Esophagus squamous epithelium (tissue), 5 donors: ENCODE measurements around the gene SLC30A7. TPM values are rescaled to one million over a fixed set of nuclear protein-coding genes. Genes with fewer than 3 reads are reported as not detected.

Experiments
- DNase-seq: peaks from one replicate; lab custom pipeline; 2025; lab: John Stamatoyannopoulos, UW
- H3K27ac ChIP-seq, 4 donors: fragments of 200-600 bp; sonication (generic); one replicate each; pipeline ENCODE4 v1.5.1; 2016 to 2019; ENCODE audit warnings: mild to moderate bottlenecking in 1 of 4
- H3K27me3 ChIP-seq, 4 donors: fragments of 200-600 bp; sonication (generic); 1 replicate in 3 of 4; 2 replicates in 1 of 4; pipeline versions ENCODE4 v1.5.1 to v1.6.0; 2017 to 2021; ENCODE audit warnings: antibody characterized with exemption in 1 of 4
- H3K36me3 ChIP-seq, 3 donors: fragments of 200-600 bp; sonication (generic); one replicate each; pipeline ENCODE4 v1.5.1; 2016 to 2019
- H3K4me1 ChIP-seq, 3 donors: fragments of 200-600 bp; sonication (generic); one replicate each; pipeline ENCODE4 v1.5.1; 2017 to 2019
- H3K4me3 ChIP-seq, 4 donors: fragments of 200-600 bp; sonication (generic); 1 replicate in 3 of 4; 2 replicates in 1 of 4; pipeline ENCODE4 v1.5.1; 2016 to 2019; ENCODE audit warnings: mild to moderate bottlenecking in 2 of 4, moderate library complexity in 1 of 4
- H3K9me3 ChIP-seq, 3 donors: fragments of 200-600 bp; sonication (generic); one replicate each; pipeline ENCODE4 v1.5.1; 2016 to 2019
- POLR2A ChIP-seq, 4 donors: fragments of 450-650 bp; IDR thresholded peaks; one replicate each; pipeline ENCODE4 v1.6.1; 2017; ENCODE audit warnings: antibody characterized with exemption in 4 of 4, mild to moderate bottlenecking in 4 of 4, moderate library complexity in 3 of 4
- WGBS, 2 donors: methylation state at CpG; one replicate each; pipeline ENCODE4 v1.1.5; 2018; 5-methylcytosine and 5-hydroxymethylcytosine counted together
- intact Hi-C: fragments of 100-400 bp; cut with DNase I; formaldehyde crosslinking; loops from one replicate; pipeline ENCODE4 v1.15.0; 2022
- total RNA-seq, 4 donors: library from RNA; depleted of rRNA; stranded (reverse); fragments of >200 nt; gene quantifications; one replicate each; pipeline ENCODE4 v1.1.0, GENCODE V29; 2016
- TF ChIP-seq, protein P1 (sequence below), 6 experiments: fragments of 450-650 bp in 4 of 6; fragments of 200-600 bp in 2 of 6; sonication (generic) in 2 of 6; IDR thresholded peaks; one replicate each; pipeline ENCODE4 v1.5.1; 2016 to 2019; ENCODE audit warnings: antibody characterized with exemption in 6 of 6, mild to moderate bottlenecking in 4 of 6, moderate library complexity in 4 of 6
- donor health status: DM: yes; HTN: yes; CAD: no.

Gene SLC30A7
- total RNA-seq, 4 donors from 2014 or later, result 9.0 to 22.1 (median 16.5) TPM

DNA sequence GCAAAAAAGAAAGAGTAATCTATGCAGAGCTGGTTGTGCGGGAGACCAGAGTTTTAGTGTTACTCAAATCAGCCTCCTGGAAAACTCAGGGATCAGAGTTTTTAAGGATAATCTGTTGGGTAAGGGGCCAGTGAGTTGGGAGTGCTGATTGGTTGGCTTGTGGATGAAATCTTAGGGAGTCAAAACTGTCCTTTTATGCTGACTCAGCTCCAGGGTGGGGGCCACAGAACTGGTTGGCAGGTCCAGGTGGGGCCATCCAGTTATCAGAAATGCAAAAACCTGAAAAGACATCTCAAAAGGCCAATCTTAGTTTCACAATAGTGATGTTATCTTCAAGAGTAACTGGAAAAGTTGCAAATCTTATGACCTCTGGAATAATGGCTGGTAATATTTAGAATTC lies 4.5 kb upstream of the SLC30A7 start:
- H3K27ac ChIP-seq, result no peak overlapping the region
- H3K27me3 ChIP-seq, result no peaks in the 10 kb centered on the region
- no peak overlapping the region for H3K4me3 ChIP-seq
- H3K9me3 ChIP-seq, result peaks cover 0 to 8% (median 0%) of the 10 kb centered on the region in 3 donors
- WGBS, 2 donors, result 86 to 87% methylated on average over 1 of the region's 1 CpG
- no peaks in the 10 kb centered on the region for H3K36me3 ChIP-seq
- DNase-seq, result no peak
- intact Hi-C loops, result no loop called here
- TF ChIP-seq POLR2A (IDR thresholded peaks at IDR 0.05), result no peak
- TF ChIP-seq, protein P1, sequence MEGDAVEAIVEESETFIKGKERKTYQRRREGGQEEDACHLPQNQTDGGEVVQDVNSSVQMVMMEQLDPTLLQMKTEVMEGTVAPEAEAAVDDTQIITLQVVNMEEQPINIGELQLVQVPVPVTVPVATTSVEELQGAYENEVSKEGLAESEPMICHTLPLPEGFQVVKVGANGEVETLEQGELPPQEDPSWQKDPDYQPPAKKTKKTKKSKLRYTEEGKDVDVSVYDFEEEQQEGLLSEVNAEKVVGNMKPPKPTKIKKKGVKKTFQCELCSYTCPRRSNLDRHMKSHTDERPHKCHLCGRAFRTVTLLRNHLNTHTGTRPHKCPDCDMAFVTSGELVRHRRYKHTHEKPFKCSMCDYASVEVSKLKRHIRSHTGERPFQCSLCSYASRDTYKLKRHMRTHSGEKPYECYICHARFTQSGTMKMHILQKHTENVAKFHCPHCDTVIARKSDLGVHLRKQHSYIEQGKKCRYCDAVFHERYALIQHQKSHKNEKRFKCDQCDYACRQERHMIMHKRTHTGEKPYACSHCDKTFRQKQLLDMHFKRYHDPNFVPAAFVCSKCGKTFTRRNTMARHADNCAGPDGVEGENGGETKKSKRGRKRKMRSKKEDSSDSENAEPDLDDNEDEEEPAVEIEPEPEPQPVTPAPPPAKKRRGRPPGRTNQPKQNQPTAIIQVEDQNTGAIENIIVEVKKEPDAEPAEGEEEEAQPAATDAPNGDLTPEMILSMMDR (IDR thresholded peaks at IDR 0.05), result no peak
- H3K4me1 ChIP-seq, result peaks cover 0 to 16% (median 3%) of the 10 kb centered on the region in 3 donors

DNA sequence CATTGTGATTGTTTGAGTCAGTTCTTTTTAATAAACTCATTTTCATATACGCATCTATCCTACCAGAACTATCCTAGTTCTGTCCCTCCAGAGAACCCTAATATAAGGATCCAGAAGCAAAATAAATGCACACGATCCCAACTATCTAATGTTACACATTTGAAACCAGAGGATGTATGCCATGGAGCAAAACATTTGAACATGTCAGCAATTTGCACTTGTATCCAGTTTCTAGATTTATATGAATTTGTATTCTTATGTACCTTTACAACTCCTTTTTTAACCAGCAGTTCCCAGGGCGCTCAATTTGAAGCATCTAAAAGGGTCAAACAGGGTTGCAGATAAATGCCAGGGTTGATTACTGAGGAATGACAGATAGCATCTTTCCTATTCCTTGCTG lies 3.3 kb upstream of the SLC30A7 start:
- Histone ChIP-seq H3K36me3 (no peaks in the 10 kb centered on the region), H3K4me1 (peaks cover 0 to 27% (median 11%) of the 10 kb centered on the region in 3 donors), H3K4me3 (no peak overlapping the region), H3K9me3 (peaks cover 0 to 8% (median 0%) of the 10 kb centered on the region in 3 donors), H3K27ac (no peak overlapping the region), H3K27me3 (no peaks in the 10 kb centered on the region)
- intact Hi-C loops, result no loop called here
- TF ChIP-seq POLR2A (IDR thresholded peaks at IDR 0.05), result no peak
- TF ChIP-seq, protein P1 (IDR thresholded peaks at IDR 0.05), result no peak
- DNase-seq, result no peak
- 91 to 96% methylated on average over 3 of the region's 3 CpGs for WGBS, 2 donors

DNA sequence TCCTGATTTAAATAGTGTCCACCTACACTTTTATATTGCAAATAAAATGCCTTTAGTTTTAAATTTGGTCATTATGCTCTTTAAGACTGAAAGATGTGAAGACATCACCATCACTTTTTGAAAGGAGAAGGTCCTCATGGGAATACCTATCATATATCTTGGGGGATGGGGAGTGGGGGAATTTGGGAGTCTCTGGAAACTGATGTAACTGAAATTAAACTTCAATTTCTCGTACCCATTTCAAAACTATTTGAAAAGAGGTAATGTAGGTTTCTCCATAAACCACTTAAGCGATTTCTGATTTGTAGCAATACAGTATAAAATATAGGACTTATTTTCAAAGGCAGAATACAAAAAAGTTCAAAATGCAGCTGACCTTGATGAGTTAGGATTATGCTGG lies 2.2 kb upstream of the SLC30A7 start:
- Histone ChIP-seq H3K27ac (no peak overlapping the region), H3K4me1 (peaks cover 0 to 35% (median 14%) of the 10 kb centered on the region in 3 donors), H3K4me3 (peak overlapping the region in 2 of 4 donors; percentile 82 to 94), H3K36me3 (peaks cover 0 to 5% (median 0%) of the 10 kb centered on the region in 3 donors), H3K27me3 (no peaks in the 10 kb centered on the region), H3K9me3 (peaks cover 0 to 8% (median 0%) of the 10 kb centered on the region in 3 donors)
- no peak for DNase-seq
- intact Hi-C loops, result no loop called here
- TF ChIP-seq POLR2A (IDR thresholded peaks at IDR 0.05), result no peak
- TF ChIP-seq, protein P1 (IDR thresholded peaks at IDR 0.05), result no peak
- WGBS, 2 donors, result 54 to 58% methylated on average over 2 of the region's 2 CpGs

DNA sequence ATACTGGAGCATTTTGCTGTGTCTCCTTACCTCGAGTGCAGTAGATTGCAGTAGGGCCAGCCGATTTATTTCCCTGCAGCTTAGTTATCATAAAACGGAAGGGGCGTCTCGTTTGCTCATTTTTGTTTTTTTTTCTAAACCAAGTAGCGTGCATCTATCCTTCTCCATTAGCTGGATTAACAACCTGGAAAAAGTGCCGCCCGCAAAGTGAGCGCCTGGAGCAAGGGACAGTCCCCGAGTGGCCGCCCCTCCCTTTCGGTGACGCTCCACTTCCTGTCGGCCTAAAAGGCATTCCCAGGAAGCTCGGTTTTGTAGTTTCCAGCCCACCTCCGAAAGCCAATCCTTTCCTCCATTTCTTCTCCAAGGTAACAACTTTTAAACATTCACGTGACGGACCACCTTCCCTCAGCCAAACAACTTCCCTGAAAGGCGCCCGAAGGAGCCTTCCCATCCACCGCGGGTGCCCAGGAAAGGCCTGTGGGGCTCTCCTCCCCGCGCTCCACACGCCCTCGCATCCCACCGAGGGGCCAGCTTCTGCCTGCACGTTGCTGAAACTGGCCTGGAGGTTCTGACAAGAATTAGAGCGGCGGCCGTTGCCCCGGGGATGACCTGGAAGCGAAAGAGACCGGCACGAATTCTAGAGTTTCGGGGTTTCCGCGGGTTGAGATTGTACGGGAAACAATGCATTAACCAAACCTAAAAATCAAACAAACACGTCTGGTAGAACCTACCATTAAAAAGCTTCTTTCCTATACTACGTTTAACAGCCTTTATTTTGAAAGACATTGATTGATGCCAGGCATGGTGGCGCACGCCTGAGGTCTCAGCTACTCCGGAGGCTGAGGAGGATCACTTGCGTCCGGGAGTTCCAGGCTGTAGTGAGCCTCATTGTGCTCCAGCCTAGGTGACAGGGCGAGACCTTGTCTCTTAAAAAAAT lies 1.0 kb upstream of the SLC30A7 start, which contains the start of gene EXTL2:
Gene EXTL2 (minus strand): TSS at position 240 of the 937 bp plus-strand sequence. CDS start 6,085 bp downstream, outside the sequence.
- Histone ChIP-seq H3K27ac (peak within 1 kb of the TSS; percentile 92 to 96 (median 95)), H3K4me3 (peak within 1 kb of the TSS; percentile 71 to 96 (median 88)), H3K27me3 (no peaks in the 10 kb centered on the region), H3K36me3 (peaks cover 0 to 16% (median 3%) of the 10 kb centered on the region in 3 donors), H3K9me3 (peaks cover 0 to 3% (median 0%) of the 10 kb centered on the region in 3 donors), H3K4me1 (peaks cover 0 to 35% (median 14%) of the 10 kb centered on the region in 3 donors)
- 0% methylated on average over 36 to 44 of the region's 47 CpGs for WGBS, 2 donors
- TF ChIP-seq, protein P1 (IDR thresholded peaks at IDR 0.05), result no peak
- TF ChIP-seq POLR2A (IDR thresholded peaks at IDR 0.05), result peak in 1 of 4 donors; percentile 39
- intact Hi-C loops, result no loop called here
- peak; percentile 3 for DNase-seq
